ENCODE data around the gene PLCH1.

GRCh38 chr3:155664925-155665695, 79.8 kb downstream of the PLCH1 start:
- TF ChIP-seq CTCF (IDR thresholded peaks at IDR 0.05; ENCODE audit: poor library complexity): no peak
- TF ChIP-seq EZH2 (IDR thresholded peaks at IDR 0.05; ENCODE audit: borderline replicate concordance): no peak
- TF ChIP-seq EZH2phosphoT487 (IDR thresholded peaks at IDR 0.05; ENCODE audit: low read depth, severe bottlenecking, unreplicated experiment): no peak

Measured in hepatocyte (in vitro differentiated cells).